Measurements from ENCODE around the gene ACTL10.

ACTL10 gene

GRCh38 chr20:33667245-33667675 lies 517 bp downstream of the ACTL10 start:
- TF ChIP-seq EP300 (IDR thresholded peaks at IDR 0.05; ENCODE audit: borderline replicate concordance) (no peak), TCF12 (IDR thresholded peaks at IDR 0.05; ENCODE audit: low read depth) (no peak), ZBTB7A (IDR thresholded peaks at IDR 0.05; ENCODE audit: low read depth) (no peak), MAX (IDR thresholded peaks at IDR 0.05) (no peak), CEBPB (IDR thresholded peaks at IDR 0.05) (no peak), YY1 (IDR thresholded peaks at IDR 0.05; ENCODE audit: low read depth) (no peak), REST (IDR thresholded peaks at IDR 0.05; ENCODE audit: low read depth) (no peak), NFIC (IDR thresholded peaks at IDR 0.05) (no peak), EGR1 (IDR thresholded peaks at IDR 0.05) (no peak), TAF1 (IDR thresholded peaks at IDR 0.05; ENCODE audit: low read depth) (no peak), FOXM1 (IDR thresholded peaks at IDR 0.05; ENCODE audit: borderline replicate concordance, low read depth) (no peak), USF1 (IDR thresholded peaks at IDR 0.05) (no peak), CREB1 (IDR thresholded peaks at IDR 0.05; ENCODE audit: low read depth) (no peak), TEAD4 (IDR thresholded peaks at IDR 0.05) (no peak), RAD21 (IDR thresholded peaks at IDR 0.05; ENCODE audit: low read depth) (no peak)

GRCh38 chr20:33667676-33668465 lies 1.1 kb downstream of the ACTL10 start:
- TF ChIP-seq EP300 (IDR thresholded peaks at IDR 0.05; ENCODE audit: borderline replicate concordance) = no peak
- peak; percentile 24; the same call in 1 of the 2 replicates for TF ChIP-seq RAD21 (IDR thresholded peaks at IDR 0.05; ENCODE audit: low read depth)
- no peak for TF ChIP-seq CEBPB (IDR thresholded peaks at IDR 0.05)

GRCh38 chr20:33668466-33669155 lies 1.9 kb downstream of the ACTL10 start:
- TF ChIP-seq REST (IDR thresholded peaks at IDR 0.05; ENCODE audit: low read depth) = no peak

DNA sequence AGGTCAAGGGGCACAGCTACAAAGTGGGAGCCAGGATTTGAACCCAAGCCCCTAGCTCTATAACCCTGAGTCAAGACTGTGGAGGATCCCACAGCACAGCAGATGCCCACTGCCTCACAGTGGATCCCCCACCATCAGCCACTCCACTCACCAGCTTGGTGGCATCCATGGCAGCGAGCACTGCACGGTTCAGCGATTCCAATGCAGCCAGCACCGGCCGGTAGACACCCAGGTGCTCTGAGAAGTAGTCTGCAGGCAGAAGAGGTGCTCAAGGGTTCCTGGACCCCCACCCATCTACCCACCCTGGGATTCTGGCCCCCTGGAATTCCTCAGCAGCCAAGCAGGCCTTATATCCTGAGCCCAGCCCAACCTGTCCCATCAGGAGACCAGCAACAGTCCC lies 2.5 kb downstream of the ACTL10 start:
- TF ChIP-seq ZBTB7A (IDR thresholded peaks at IDR 0.05; ENCODE audit: low read depth) = no peak
- no peak for TF ChIP-seq TEAD4 (IDR thresholded peaks at IDR 0.05)
- no peak for TF ChIP-seq EGR1 (IDR thresholded peaks at IDR 0.05)
- no peak for TF ChIP-seq TCF12 (IDR thresholded peaks at IDR 0.05; ENCODE audit: low read depth)
- no peak for TF ChIP-seq CREB1 (IDR thresholded peaks at IDR 0.05; ENCODE audit: low read depth)
- no peak for TF ChIP-seq MAX (IDR thresholded peaks at IDR 0.05)

DNA sequence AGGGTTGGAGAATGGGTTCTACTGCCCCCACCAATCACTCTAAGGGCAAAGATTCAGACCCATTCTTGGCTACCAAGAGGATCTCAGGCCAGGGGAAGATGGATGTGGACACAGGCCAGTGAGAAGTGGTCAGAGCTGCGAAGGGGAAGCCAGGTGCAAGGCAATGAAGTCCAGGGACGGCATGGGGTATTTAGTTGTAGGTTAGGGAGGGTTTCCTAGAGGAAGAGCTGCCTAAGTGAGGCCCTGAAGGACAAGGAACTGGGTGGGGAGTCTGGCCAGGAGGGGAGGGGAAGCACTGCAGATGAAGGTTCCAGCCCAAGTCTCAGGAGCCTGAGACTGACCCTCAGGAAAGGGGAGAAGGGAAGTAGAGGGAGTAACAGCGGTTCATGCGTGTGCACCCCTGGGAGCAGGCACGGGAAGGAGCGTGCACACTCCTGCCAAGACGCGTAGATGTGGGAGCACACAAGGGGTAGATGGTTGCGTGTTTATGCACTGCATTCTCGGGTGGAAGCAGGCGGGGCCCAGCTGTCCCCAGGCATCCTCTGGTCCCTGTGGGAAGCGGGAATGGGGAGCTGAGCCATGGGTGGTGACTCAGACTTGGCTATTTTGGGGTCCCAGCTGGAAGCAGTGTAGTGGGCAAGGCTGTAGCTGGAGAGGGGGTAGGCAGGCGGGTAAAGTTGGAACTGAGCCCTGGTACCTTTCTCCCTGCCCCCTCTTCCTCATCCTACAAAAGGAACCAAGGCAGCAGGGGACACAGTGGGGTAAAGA lies 3.3 kb downstream of the ACTL10 start:
- no peak for TF ChIP-seq CEBPB (IDR thresholded peaks at IDR 0.05)

DNA sequence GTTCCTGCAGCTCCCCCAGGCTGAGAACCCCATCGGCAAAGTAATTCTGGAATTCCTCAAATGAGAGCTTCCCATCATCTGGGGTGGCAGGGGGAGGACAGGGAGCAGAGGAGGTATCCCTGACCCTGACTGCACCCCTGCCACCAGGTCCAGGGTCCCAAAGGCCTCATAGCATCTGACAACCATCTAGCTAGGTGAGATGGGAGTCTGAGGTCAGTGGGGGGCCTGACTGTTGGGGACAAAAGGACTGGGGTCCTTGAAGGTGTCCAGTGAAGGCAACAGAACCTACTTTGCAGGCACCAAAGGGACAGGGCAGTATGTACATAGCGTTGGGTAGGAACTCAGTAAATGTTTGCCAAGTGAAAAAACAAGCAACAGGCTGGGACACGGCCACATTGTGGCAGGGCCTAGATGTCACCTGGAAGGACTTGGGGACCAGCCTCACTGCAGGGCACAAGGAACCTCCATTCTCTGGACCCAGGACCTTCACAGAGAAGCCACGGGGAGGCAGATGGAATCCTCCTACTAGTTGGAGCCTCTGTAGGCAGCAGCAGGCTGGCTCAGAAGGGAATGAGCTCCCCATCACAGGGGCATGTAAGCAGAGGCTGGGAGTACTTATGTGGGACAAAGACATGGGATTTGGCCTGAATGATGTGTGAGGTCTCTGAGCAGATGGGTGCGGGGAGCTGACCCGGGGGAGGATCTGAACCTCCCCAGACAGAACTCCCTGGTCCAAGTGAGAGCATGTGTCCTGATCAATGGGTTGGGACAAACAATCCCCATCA lies 4.2 kb downstream of the ACTL10 start:
- no peak for TF ChIP-seq RAD21 (IDR thresholded peaks at IDR 0.05; ENCODE audit: low read depth)
- no peak for TF ChIP-seq MAX (IDR thresholded peaks at IDR 0.05)

Data from Ishikawa (cell line).